PC-3 (cell line): ENCODE measurements around the gene AGO1. TPM values are rescaled to one million over a fixed set of nuclear protein-coding genes. Genes with fewer than 3 reads are reported as not detected.

Experiments used
- ATAC-seq: fragments of 200-7000 bp; cut with Tn5 transposase; 2 replicates; pipeline ENCODE4 v1.9.1; 2020; ENCODE audit warnings: mild to moderate bottlenecking, moderate library complexity
- BruUV-seq: library from RNA; stranded (reverse); fragments of 400-500 nt; replicated peaks from 2 replicates; lab custom pipeline; 2021; lab: Mats Ljungman, UMichigan
- CTCF ChIA-PET: fragments of 300-600 bp; sonication (Branson Sonifier 250); formaldehyde crosslinking; loops from one replicate; lab custom pipeline; 2022; ENCODE audit warnings: antibody characterized with exemption; lab: Charles Lee
- POLR2A ChIA-PET: fragments of 300-600 bp; sonication (Branson Sonifier 250); formaldehyde crosslinking; loops from one replicate; lab custom pipeline; 2022; ENCODE audit warnings: antibody characterized with exemption; ENCODE audit not compliant: unreplicated experiment; lab: Charles Lee
- DNase-seq: peaks from one replicate; pipeline ENCODE4 v3.0.0-alpha.2; 2015
- H2AFZ ChIP-seq: fragments of 300-600 bp; sonication (generic); 2 replicates; pipeline ENCODE4 v1.6.0; 2016; ENCODE audit warnings: antibody characterized with exemption, low read length
- H3F3A ChIP-seq: fragments of 300-600 bp; sonication (generic); one replicate; pipeline ENCODE4 v1.6.0; 2017; ENCODE audit warnings: antibody characterized with exemption, low read length, control low read depth, mild to moderate bottlenecking; ENCODE audit not compliant: unreplicated experiment
- H3K27ac ChIP-seq: fragments of 300-600 bp; sonication (generic); 2 replicates; pipeline ENCODE4 v1.5.1; 2016; ENCODE audit warnings: mild to moderate bottlenecking, low read length
- H3K27me3 ChIP-seq: fragments of 300-600 bp; sonication (generic); 2 replicates; pipeline ENCODE4 v1.6.1; 2016; ENCODE audit warnings: low read length, mixed read lengths
- H3K36me3 ChIP-seq: fragments of 300-600 bp; sonication (generic); 2 replicates; pipeline ENCODE4 v1.6.1; 2016; ENCODE audit warnings: low read depth, mixed run types, low read length, mixed read lengths
- H3K4me1 ChIP-seq: fragments of 300-600 bp; sonication (generic); 2 replicates; pipeline ENCODE4 v1.5.1; 2016; ENCODE audit warnings: low read length; ENCODE audit not compliant: insufficient read depth
- H3K4me2 ChIP-seq: fragments of 300-600 bp; sonication (generic); 2 replicates; pipeline ENCODE4 v1.6.0; 2016; ENCODE audit warnings: low read length
- H3K4me3 ChIP-seq: fragments of 300-600 bp; sonication (generic); 2 replicates; pipeline ENCODE4 v1.5.1; 2016; ENCODE audit warnings: mild to moderate bottlenecking, low read length, mixed read lengths
- H3K79me2 ChIP-seq: fragments of 300-600 bp; sonication (generic); 2 replicates; pipeline ENCODE4 v1.6.1; 2017; ENCODE audit warnings: low read length, mixed read lengths
- H3K9ac ChIP-seq: fragments of 300-600 bp; sonication (generic); 2 replicates; pipeline ENCODE4 v1.6.0; 2016; ENCODE audit warnings: mild to moderate bottlenecking, low read length
- H3K9me2 ChIP-seq: fragments of 300-600 bp; sonication (generic); replicated peaks from 2 replicates; pipeline ENCODE4 v1.6.1; 2016; ENCODE audit warnings: mixed run types, low read length, mixed read lengths
- H3K9me3 ChIP-seq: fragments of 300-600 bp; sonication (generic); 2 replicates; pipeline ENCODE4 v1.6.1; 2016; ENCODE audit warnings: low read length, mixed read lengths
- H4K20me1 ChIP-seq: fragments of 300-600 bp; sonication (generic); 2 replicates; pipeline ENCODE4 v1.6.1; 2016; ENCODE audit warnings: low read length, mixed read lengths
- EZH2 ChIP-seq: fragments of 300-600 bp; sonication (generic); IDR thresholded peaks from one replicate; pipeline ENCODE4 v1.6.1; 2017; ENCODE audit warnings: antibody characterized with exemption, mild to moderate bottlenecking, low read length; ENCODE audit not compliant: unreplicated experiment
- EZH2phosphoT487 ChIP-seq: fragments of 300-600 bp; sonication (generic); IDR thresholded peaks from 2 replicates; pipeline ENCODE4 v1.6.1; 2018; ENCODE audit warnings: mild to moderate bottlenecking, antibody characterized with exemption, low read length, borderline replicate concordance
- intact Hi-C: fragments of 100-400 bp; cut with micrococcal nuclease; formaldehyde crosslinking; loops from 2 replicates; pipeline ENCODE4 v1.9.0; 2023
- total RNA-seq: library from RNA; depleted of rRNA; stranded (reverse); fragments of >200 nt; gene quantifications from 2 replicates; pipeline ENCODE4 v1.2.3, GENCODE V29; 2014
- TF ChIP-seq, protein P1 (sequence below): fragments of 300-600 bp; sonication (generic); conservative IDR thresholded peaks from 2 replicates; pipeline ENCODE4 v1.5.1; 2017; ENCODE audit warnings: antibody characterized with exemption, low read depth, mild to moderate bottlenecking, low read length

Gene AGO1
- total RNA-seq, 1 experiment from 2014 or later: 15.4 TPM

DNA sequence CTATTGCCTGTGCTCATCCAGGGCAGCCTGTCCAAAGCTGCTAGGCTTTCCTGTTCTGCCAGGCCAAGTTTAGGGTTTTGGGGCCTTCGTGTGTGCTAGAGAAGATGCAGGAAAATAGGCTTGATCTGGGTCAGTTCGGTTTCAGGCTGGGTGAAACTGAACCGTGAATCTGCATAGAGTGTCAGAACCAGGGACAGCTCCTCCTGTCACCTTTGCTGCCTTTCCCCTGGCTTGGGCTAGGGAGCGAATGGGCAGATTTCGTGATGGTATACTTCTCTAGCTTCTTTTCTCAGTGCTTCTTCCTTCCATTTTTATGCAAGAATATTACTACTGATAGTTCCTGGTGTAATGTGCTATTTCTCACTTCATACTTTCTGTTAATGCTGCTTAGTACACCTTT is 6.0 kb upstream of the AGO1 start:
- CTCF ChIA-PET: no interaction called here

DNA sequence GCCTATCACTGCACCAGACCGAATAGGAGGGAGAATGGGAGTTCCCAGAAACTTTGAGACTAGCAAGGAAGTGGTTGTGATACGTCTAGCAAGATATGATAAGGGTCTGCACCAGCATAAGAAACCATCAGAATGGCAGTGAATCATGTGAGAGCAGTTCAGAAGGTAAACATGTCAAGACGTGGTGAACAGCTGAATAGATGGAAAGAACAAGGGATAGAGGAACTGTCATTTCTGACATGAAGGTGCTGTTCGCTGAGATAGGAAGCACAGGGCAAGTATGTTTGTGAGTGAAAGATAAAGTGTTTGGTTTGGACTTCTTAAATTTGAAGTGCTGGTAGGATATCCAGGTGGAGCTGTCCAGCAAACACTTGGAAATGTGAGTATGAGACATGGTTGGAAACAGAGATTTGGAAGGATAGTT is 1.1 kb upstream of the AGO1 start:
- intact Hi-C loops: no loop called here
- Histone ChIP-seq H3F3A (no peaks in the 10 kb centered on the region), H3K4me1 (peaks cover 6% of the 10 kb centered on the region; the same call in 1 of the 2 replicates), H2AFZ (no peak overlapping the region), H3K4me3 (no peak overlapping the region), H3K9me3 (no peaks in the 10 kb centered on the region), H3K4me2 (no peak overlapping the region), H3K9ac (no peak overlapping the region), H3K27me3 (no peaks in the 10 kb centered on the region), H3K27ac (no peak overlapping the region), H3K36me3 (no peaks in the 10 kb centered on the region), H4K20me1 (no peaks in the 10 kb centered on the region), H3K79me2 (peaks cover 35% of the 10 kb centered on the region), H3K9me2 (no peaks in the 10 kb centered on the region)
- no peak for ATAC-seq
- TF ChIP-seq, protein P1, sequence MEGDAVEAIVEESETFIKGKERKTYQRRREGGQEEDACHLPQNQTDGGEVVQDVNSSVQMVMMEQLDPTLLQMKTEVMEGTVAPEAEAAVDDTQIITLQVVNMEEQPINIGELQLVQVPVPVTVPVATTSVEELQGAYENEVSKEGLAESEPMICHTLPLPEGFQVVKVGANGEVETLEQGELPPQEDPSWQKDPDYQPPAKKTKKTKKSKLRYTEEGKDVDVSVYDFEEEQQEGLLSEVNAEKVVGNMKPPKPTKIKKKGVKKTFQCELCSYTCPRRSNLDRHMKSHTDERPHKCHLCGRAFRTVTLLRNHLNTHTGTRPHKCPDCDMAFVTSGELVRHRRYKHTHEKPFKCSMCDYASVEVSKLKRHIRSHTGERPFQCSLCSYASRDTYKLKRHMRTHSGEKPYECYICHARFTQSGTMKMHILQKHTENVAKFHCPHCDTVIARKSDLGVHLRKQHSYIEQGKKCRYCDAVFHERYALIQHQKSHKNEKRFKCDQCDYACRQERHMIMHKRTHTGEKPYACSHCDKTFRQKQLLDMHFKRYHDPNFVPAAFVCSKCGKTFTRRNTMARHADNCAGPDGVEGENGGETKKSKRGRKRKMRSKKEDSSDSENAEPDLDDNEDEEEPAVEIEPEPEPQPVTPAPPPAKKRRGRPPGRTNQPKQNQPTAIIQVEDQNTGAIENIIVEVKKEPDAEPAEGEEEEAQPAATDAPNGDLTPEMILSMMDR: no peak
- no peak for TF ChIP-seq EZH2
- no peak for TF ChIP-seq EZH2phosphoT487
- no TSS peak for BruUV-seq
- DNase-seq: no peak
- CTCF ChIA-PET: no interaction called here
- POLR2A ChIA-PET: no interaction called here

More for the DNA sequence above, 6.0 kb upstream of the AGO1 start:
- POLR2A ChIA-PET: interaction anchor here (0.7 kb wide), 1 partner anchor 26 kb away, joined by 3 read pairs; no protein-coding TSS in a partner anchor
- intact Hi-C loops: no loop called here
- H3K4me1 ChIP-seq: no peaks in the 10 kb centered on the region
- DNase-seq: peak; percentile 40
- no peak overlapping the region for H3K4me2 ChIP-seq
- no peak overlapping the region for H3K9ac ChIP-seq
- H3K27me3 ChIP-seq: no peaks in the 10 kb centered on the region
- H3K27ac ChIP-seq: no peak overlapping the region
- TF ChIP-seq EZH2phosphoT487: no peak
- TF ChIP-seq, protein P1: no peak
- no peak for TF ChIP-seq EZH2
- H3K36me3 ChIP-seq: no peaks in the 10 kb centered on the region
- no peaks in the 10 kb centered on the region for H3K9me2 ChIP-seq
- H3K9me3 ChIP-seq: no peaks in the 10 kb centered on the region
- BruUV-seq: no TSS peak
- no peaks in the 10 kb centered on the region for H3K79me2 ChIP-seq
- no peaks in the 10 kb centered on the region for H3F3A ChIP-seq
- H4K20me1 ChIP-seq: no peaks in the 10 kb centered on the region
- no peak overlapping the region for H3K4me3 ChIP-seq
- ATAC-seq: peak; percentile 64
- no peak overlapping the region for H2AFZ ChIP-seq

DNA sequence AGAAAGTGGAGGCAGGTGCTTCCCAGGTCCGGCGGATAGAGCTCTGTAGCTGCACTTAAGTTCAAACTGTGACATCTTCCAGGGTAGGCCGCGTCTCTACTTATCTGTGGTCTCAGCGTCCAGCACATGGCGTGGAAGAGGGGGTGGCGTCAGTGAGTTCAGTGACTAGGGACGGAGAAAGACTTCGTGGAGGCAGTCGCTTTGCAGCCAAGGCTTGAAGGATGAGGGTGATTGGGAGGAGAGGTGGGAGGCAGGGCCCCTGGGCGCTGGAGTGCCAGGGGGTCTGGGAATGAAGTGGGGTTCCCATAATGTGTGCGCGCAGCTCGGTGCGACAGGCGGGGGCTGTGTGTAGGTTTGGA is 444 bp upstream of the AGO1 start:
- Histone ChIP-seq H3K27me3 (no peaks in the 10 kb centered on the region), H3K9me3 (no peaks in the 10 kb centered on the region), H3K4me3 (peak overlapping the region; percentile 99; the same call in 1 of the 2 replicates), H3K4me1 (peaks cover 8% of the 10 kb centered on the region; the same call in 1 of the 2 replicates), H3K36me3 (no peaks in the 10 kb centered on the region), H4K20me1 (no peaks in the 10 kb centered on the region), H3F3A (no peaks in the 10 kb centered on the region), H3K79me2 (peaks cover 42% of the 10 kb centered on the region), H2AFZ (peak overlapping the region; percentile 100; the same call in 1 of the 2 replicates), H3K9ac (no peak overlapping the region), H3K27ac (no peak overlapping the region), H3K4me2 (peak overlapping the region; percentile 99), H3K9me2 (no peaks in the 10 kb centered on the region)
- intact Hi-C loops: no loop called here
- TF ChIP-seq, protein P1: no peak
- no peak for TF ChIP-seq EZH2phosphoT487
- TF ChIP-seq EZH2: no peak
- ChIA-PET POLR2A (no interaction called here), CTCF (no interaction called here)
- DNase-seq (no peak), ATAC-seq (no peak)
- no TSS peak for BruUV-seq
